HepG2 (cell line): ENCODE measurements around the gene ACD. TPM values are rescaled to one million over a fixed set of nuclear protein-coding genes. Genes with fewer than 3 reads are reported as not detected.

ENCODE experiments used
- ARHGAP35 ChIP-seq: sonication (generic); formaldehyde crosslinking; IDR thresholded peaks from 2 replicates; pipeline ENCODE4 v1.9.0; 2022; ENCODE audit warnings: mild to moderate bottlenecking, inconsistent platforms, moderate library complexity, missing genetic modification reagents, borderline replicate concordance
- GPN1 ChIP-seq: sonication (generic); formaldehyde crosslinking; IDR thresholded peaks from 2 replicates; pipeline ENCODE4 v1.5.1; 2020; ENCODE audit warnings: missing genetic modification reagents, borderline replicate concordance
- KLF6 ChIP-seq: IDR thresholded peaks from 2 replicates; pipeline ENCODE4 v1.8.0; 2016; ENCODE audit warnings: missing biosample characterization, missing genetic modification reagents
- MAFK ChIP-seq, 2 experiments: IDR thresholded peaks in 1 of 2; conservative IDR thresholded peaks in 1 of 2; 2 replicates each; pipeline ENCODE4 v1.6.1; 2011; ENCODE audit warnings: improper control_type of control experiment in 2 of 2, low read length in 2 of 2
- NCOA1 ChIP-seq: sonication (generic); formaldehyde crosslinking; IDR thresholded peaks from 2 replicates; pipeline ENCODE4 v1.9.0; 2021; ENCODE audit warnings: missing genetic modification reagents
- SNRNP70 ChIP-seq: fragments of 200-400 bp; formaldehyde crosslinking; IDR thresholded peaks from 2 replicates; pipeline ENCODE4 v1.6.1; 2017; ENCODE audit warnings: mild to moderate bottlenecking, low read depth, low read length, moderate library complexity
- STAT6 ChIP-seq: sonication (generic); formaldehyde crosslinking; IDR thresholded peaks from 2 replicates; pipeline ENCODE4 v1.4.0; 2020; ENCODE audit warnings: missing genetic modification reagents, mild to moderate bottlenecking, borderline replicate concordance
- ZBTB34 ChIP-seq: sonication (generic); formaldehyde crosslinking; IDR thresholded peaks from 2 replicates; pipeline ENCODE4 v1.8.0; 2022; ENCODE audit warnings: mild to moderate bottlenecking, missing genetic modification reagents
- ZNF160 ChIP-seq: sonication (generic); formaldehyde crosslinking; IDR thresholded peaks from 2 replicates; pipeline ENCODE4 v1.8.0; 2022; ENCODE audit warnings: mild to moderate bottlenecking, inconsistent platforms, missing genetic modification reagents
- ZNF646 ChIP-seq: sonication (generic); formaldehyde crosslinking; IDR thresholded peaks from 2 replicates; pipeline ENCODE4 v1.9.0; 2021; ENCODE audit warnings: mild to moderate bottlenecking, missing genetic modification reagents
- ZNF704 ChIP-seq: sonication (generic); formaldehyde crosslinking; IDR thresholded peaks from 2 replicates; pipeline ENCODE4 v1.8.1; 2023; ENCODE audit warnings: mild to moderate bottlenecking, inconsistent platforms, moderate library complexity, missing genetic modification reagents, borderline replicate concordance
- ZNF761 ChIP-seq: sonication (generic); formaldehyde crosslinking; conservative IDR thresholded peaks from 2 replicates; pipeline ENCODE4 v1.4.0; 2020; ENCODE audit warnings: mild to moderate bottlenecking, missing genetic modification reagents
- ZNF883 ChIP-seq: sonication (generic); formaldehyde crosslinking; IDR thresholded peaks from 2 replicates; pipeline ENCODE4 v1.5.1; 2020; ENCODE audit warnings: mild to moderate bottlenecking, missing genetic modification reagents; ENCODE audit errors: not compliant biosample characterization
- ZSCAN30 ChIP-seq: sonication (generic); formaldehyde crosslinking; IDR thresholded peaks from 2 replicates; pipeline ENCODE4 v1.5.0; 2020; ENCODE audit warnings: mild to moderate bottlenecking, missing genetic modification reagents
- polyA plus RNA-seq, 8 experiments: library from polyadenylated mRNA; depleted of rRNA in 3 of 8; stranded (reverse) in 7 of 8; unstranded in 1 of 8; fragments of >200 nt; fragmentation: Illumina TruSeq in 4 of 8; extraction: Trizol in 4 of 8; gene quantifications; 2 replicates each; pipeline versions ENCODE4 v1.2.1 to v1.2.3, GENCODE V29; 2011 to 2016; ENCODE audit warnings: low read depth in 4 of 8, missing spikeins in 1 of 8, mixed read lengths in 1 of 8; ENCODE audit not compliant: insufficient read depth in 1 of 8
- total RNA-seq, 5 experiments: library from RNA; depleted of rRNA; stranded (reverse); fragments of >200 nt; fragmentation: Illumina TruSeq; extraction: Trizol; gene quantifications; 2 replicates each; pipeline ENCODE4 v1.2.3, GENCODE V29; 2016; ENCODE audit warnings: low read depth in 1 of 5

ACD gene
- total and polyA plus RNA-seq, 2 of the 13 experiments (the other 11 are each of a cell fraction or from before 2014, with no cell fraction given) = 32.6 to 38.3 TPM

- TF ChIP-seq ZNF646 (CRISPR knock-in tag) (no peak), ARHGAP35 (peak; percentile 74; the same call in 1 of the 2 replicates), KLF6 (peak; percentile 63; the same call in 1 of the 2 replicates), ZNF160 (CRISPR knock-in tag) (no peak), NCOA1 (CRISPR knock-in tag) (peak; percentile 95), MAFK (conservative IDR thresholded peaks at IDR 0.05 in 1 of 2, IDR thresholded peaks at IDR 0.05 in 1 of 2; ENCODE audit: low read length in 2 of 2) (peak in 1 of 2 experiments; percentile 26; a peak in 1 of 4 replicates), GPN1 (CRISPR knock-in tag) (no peak), ZNF883 (peak; percentile 31), ZSCAN30 (CRISPR knock-in tag) (no peak), STAT6 (CRISPR knock-in tag) (no peak), SNRNP70 (no peak), ZNF761 (CRISPR knock-in tag) (peak; percentile 62; the same call in 1 of the 2 replicates), ZBTB34 (CRISPR knock-in tag) (0 out of 2 replicates have a peak, but pooled peaks have one; percentile 30), ZNF704 (CRISPR knock-in tag) (0 out of 2 replicates have a peak, but pooled peaks have one; percentile 79)
Observed at GRCh38 chr16:67667817-67668494, 7.9 kb upstream of the ACD start (continued).
